Measurements from ENCODE around the gene WDR13. TPM values are rescaled to one million over a fixed set of nuclear protein-coding genes. Genes with fewer than 3 reads are reported as not detected.

The WDR13 gene
- total RNA-seq, 1 experiment from 2014 or later = 28.0 TPM

GRCh38 chrX:48560056-48560455, 37.2 kb upstream of the WDR13 start:
- ATAC-seq (no peak), DNase-seq (ENCODE audit: low spot score) (no peak)
- ChIA-PET CTCF (no interaction called here), POLR2A (no interaction called here)
- Mint-ChIP-seq H3K36me3 (peaks cover 8% of the 10 kb centered on the region), H3K27me3 (ENCODE audit: low read depth) (no peaks in the 10 kb centered on the region), H3K9me3 (no peaks in the 10 kb centered on the region), H3K4me1 (peaks cover 4% of the 10 kb centered on the region; the same call in 1 of the 2 replicates), H3K4me3 (no peak overlapping the region), H3K27ac (no peak overlapping the region)
- TF ChIP-seq NR3C1 (CRISPR knock-in tag; conservative IDR thresholded peaks at IDR 0.05; ENCODE audit: low read depth) (no peak), FOXJ3 (CRISPR knock-in tag; IDR thresholded peaks at IDR 0.05; ENCODE audit: borderline replicate concordance) (no peak), GABPB1 (CRISPR knock-in tag; IDR thresholded peaks at IDR 0.05) (no peak), ZNF219 (CRISPR knock-in tag; IDR thresholded peaks at IDR 0.05; ENCODE audit: borderline replicate concordance) (no peak), GRHL2 (CRISPR knock-in tag; IDR thresholded peaks at IDR 0.05; ENCODE audit: insufficient replicate concordance, severe bottlenecking) (no peak), JAZF1 (CRISPR knock-in tag; IDR thresholded peaks at IDR 0.05) (no peak)
- TF ChIP-seq, protein P1, sequence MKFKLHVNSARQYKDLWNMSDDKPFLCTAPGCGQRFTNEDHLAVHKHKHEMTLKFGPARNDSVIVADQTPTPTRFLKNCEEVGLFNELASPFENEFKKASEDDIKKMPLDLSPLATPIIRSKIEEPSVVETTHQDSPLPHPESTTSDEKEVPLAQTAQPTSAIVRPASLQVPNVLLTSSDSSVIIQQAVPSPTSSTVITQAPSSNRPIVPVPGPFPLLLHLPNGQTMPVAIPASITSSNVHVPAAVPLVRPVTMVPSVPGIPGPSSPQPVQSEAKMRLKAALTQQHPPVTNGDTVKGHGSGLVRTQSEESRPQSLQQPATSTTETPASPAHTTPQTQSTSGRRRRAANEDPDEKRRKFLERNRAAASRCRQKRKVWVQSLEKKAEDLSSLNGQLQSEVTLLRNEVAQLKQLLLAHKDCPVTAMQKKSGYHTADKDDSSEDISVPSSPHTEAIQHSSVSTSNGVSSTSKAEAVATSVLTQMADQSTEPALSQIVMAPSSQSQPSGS (CRISPR knock-in tag; IDR thresholded peaks at IDR 0.05; ENCODE audit: borderline replicate concordance, low read depth) = no peak

DNA sequence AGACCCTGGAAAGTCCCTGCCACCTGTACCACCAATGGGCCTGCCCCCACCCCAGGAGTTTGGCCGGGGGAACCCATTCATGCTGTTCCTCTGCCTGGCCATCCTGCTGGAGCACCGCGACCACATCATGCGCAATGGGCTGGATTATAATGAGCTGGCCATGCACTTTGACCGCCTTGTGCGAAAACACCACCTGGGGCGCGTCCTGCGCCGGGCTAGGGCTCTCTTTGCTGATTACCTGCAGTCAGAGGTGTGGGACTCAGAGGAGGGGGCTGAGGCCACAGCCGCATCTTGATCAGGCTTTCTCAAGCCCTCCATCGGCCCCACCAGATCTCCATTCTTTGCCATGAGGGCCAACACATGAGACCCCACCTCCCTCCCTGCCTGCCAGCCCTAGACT, 36.6 kb upstream of the WDR13 start:
- ATAC-seq = no peak
- Mint-ChIP-seq H3K9me3 (no peaks in the 10 kb centered on the region), H3K4me1 (no peaks in the 10 kb centered on the region), H3K27me3 (ENCODE audit: low read depth) (no peaks in the 10 kb centered on the region), H3K4me3 (no peak overlapping the region), H3K36me3 (peaks cover 7% of the 10 kb centered on the region), H3K27ac (no peak overlapping the region)
- ChIA-PET CTCF (no interaction called here), POLR2A (no interaction called here)
- DNase-seq (ENCODE audit: low spot score) = no peak
- no peak for TF ChIP-seq JUN (CRISPR knock-in tag; IDR thresholded peaks at IDR 0.05)
- TF ChIP-seq CBFB (CRISPR knock-in tag; IDR thresholded peaks at IDR 0.05; ENCODE audit: low read depth) = no peak
- TF ChIP-seq TEAD1 (CRISPR knock-in tag; IDR thresholded peaks at IDR 0.05) = no peak
- TF ChIP-seq PRDM15 (CRISPR knock-in tag; IDR thresholded peaks at IDR 0.05) = no peak
- TF ChIP-seq ZNF281 (CRISPR knock-in tag; IDR thresholded peaks at IDR 0.05) = no peak
- no peak for TF ChIP-seq SOX15 (CRISPR knock-in tag; IDR thresholded peaks at IDR 0.05)
- no peak for TF ChIP-seq SMAD4 (CRISPR knock-in tag; IDR thresholded peaks at IDR 0.05)
- TF ChIP-seq ZNF512 (CRISPR knock-in tag; IDR thresholded peaks at IDR 0.05; ENCODE audit: borderline replicate concordance) = no peak
- TF ChIP-seq MXD4 (CRISPR knock-in tag; IDR thresholded peaks at IDR 0.05; ENCODE audit: borderline replicate concordance) = no peak
- no peak for TF ChIP-seq CREM (CRISPR knock-in tag; IDR thresholded peaks at IDR 0.05)
- TF ChIP-seq, protein P2, sequence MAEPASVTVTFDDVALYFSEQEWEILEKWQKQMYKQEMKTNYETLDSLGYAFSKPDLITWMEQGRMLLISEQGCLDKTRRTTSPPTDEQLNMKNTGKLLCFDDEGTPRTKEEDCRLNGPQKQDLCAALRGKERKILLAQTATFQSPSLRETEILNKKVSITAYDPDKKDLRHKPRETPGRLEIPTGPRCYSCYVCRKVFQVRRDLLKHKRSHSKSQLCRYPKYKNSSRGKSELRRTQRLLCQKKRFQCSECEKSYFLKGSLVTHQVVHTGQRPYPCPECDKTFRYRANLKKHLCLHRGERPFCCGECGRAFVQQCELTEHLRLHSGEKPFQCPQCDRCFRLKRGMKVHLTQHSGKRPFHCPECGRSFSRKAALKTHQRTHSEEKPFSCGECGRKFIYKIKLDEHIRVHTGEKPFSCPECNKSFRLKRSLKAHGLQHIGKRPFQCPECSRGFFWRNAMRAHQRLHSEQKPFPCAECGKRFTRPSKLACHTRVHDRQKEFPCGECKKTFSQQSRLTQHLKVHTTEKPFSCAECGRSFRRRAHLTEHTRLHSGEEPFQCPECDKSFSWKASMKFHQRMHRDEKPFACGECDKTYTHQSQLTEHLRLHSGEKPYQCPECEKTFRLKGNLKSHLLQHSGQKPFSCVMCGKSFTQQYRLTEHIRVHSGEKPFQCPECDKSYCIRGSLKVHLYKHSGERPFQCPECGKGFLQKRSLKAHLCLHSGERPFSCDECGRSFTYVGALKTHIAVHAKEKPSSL (CRISPR knock-in tag; conservative IDR thresholded peaks at IDR 0.05) = no peak
